ENCODE results near the gene TLCD3B.
A peak's percentile ranks its signal among the peaks of the same experiment; 100 is the strongest.

Gene TLCD3B

DNA sequence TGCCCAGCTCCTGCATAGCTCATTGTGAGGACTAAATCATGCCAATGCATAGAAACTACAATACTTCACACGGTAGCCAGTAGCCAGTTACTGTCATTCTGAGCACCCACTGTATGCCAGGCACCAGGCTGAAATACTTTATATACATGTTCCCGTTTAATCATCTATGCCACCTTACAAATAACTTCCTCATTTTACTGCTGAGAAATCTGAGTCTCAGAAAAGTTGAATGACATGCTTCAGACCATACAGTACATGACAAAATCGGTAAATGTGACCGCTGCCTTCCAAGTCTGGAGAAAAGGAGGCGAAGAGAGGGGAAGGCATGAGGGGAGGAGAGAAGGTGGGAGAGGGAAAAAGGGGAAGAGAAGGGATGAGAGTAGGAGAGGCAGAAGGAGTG is 9.2 kb upstream of the TLCD3B start:
- DNase-seq (ENCODE audit: extremely low spot score), result no peak
- ChIA-PET CTCF (interaction anchor here (0.6 to 6.1 kb wide), 3 partner anchors 8 to 318 kb away, joined by 3 to 47 read pairs (median 3); partner anchors contain the start of gene TLCD3B), POLR2A (no interaction called here)
- TF ChIP-seq CTCF (IDR thresholded peaks at IDR 0.05; ENCODE audit: control extremely low read depth, extremely low read depth, low read depth, missing control alignments), result no peak

- CTCF ChIA-PET, result interaction anchor here (0.9 to 3.8 kb wide), 14 partner anchors 9 to 332 kb away, joined by 3 to 47 read pairs (median 9); partner anchors contain the start of gene C16orf92
- DNase-seq (ENCODE audit: extremely low spot score), result no peak
- no peak for TF ChIP-seq CTCF (IDR thresholded peaks at IDR 0.05; ENCODE audit: control extremely low read depth, extremely low read depth, low read depth, missing control alignments)
- POLR2A ChIA-PET, result no interaction called here
Observed at GRCh38 chr16:30033270-30033669, 2.2 kb upstream of the TLCD3B start.

DNA sequence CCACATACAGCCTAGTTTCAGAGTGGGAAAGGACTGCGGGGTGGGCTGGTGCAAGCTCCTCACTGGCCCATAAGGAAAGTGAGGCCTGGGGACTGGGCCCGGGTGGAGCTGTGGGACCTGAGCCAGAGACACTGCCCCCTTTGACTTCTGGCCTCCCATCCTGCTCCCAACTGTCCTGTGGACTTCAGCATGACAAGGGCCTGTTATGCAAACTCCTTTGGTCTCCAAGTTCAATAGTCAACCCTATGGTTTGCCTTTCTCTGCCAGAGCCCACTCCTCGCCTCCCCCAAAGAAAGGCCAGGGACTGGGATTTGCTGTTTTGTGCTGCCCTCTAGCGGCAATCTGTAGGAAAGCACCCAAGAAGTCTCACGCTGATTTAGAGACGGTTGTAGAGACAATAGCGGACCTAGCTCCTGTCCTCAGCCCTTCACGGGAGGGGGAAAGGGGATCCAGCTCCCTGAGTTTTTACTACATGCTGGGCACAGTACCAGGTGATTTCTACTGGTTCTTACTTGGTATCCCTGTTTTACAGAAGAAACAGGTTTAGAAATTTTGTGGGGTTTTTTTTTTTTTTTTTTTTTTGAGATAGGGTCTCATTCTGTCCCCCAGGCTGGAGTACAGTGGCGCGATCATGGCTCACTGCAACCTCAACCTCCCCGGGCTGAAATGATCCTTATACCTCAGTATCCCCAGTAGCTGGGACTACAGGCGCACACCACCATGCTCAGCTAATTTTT is 1.2 kb upstream of the TLCD3B start:
- TF ChIP-seq CTCF (IDR thresholded peaks at IDR 0.05; ENCODE audit: control extremely low read depth, extremely low read depth, low read depth, missing control alignments), result peak; percentile 90
- ChIA-PET CTCF (interaction anchor here (0.7 to 3.8 kb wide), 40 partner anchors 9 to 1087 kb away, joined by 3 to 47 read pairs (median 3); partner anchors contain the start of gene C16orf92), POLR2A (no interaction called here)
- peak; percentile 83 for DNase-seq (ENCODE audit: extremely low spot score)

DNA sequence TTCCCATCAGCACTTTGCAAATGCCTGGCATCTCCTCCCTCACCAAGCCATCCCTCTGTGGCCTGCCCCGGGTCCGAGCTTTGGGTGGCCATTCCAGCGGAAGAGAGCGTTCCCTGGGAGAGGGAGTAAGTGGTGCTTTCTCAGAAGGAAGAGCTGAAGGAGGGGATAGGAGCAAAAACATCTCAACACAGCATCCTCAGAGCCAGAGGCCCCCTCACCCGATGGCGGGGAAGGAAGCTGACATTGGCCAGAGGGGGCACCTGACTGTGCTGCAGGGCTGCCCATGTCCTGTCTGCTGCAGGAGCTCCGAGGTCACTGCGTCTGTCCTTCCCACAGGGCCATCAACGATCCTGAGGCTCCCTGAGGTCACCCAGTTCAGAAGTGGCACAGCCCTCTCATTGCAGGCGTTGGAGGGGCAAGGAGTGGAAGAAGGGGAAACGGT is 427 bp upstream of the TLCD3B start:
- ChIA-PET POLR2A (no interaction called here), CTCF (interaction anchor here (0.7 to 3.8 kb wide), 27 partner anchors 8 to 1086 kb away, joined by 3 to 47 read pairs (median 5); partner anchors contain the start of gene C16orf92)
- no peak for TF ChIP-seq CTCF (IDR thresholded peaks at IDR 0.05; ENCODE audit: control extremely low read depth, extremely low read depth, low read depth, missing control alignments)
- no peak for DNase-seq (ENCODE audit: extremely low spot score)

DNA sequence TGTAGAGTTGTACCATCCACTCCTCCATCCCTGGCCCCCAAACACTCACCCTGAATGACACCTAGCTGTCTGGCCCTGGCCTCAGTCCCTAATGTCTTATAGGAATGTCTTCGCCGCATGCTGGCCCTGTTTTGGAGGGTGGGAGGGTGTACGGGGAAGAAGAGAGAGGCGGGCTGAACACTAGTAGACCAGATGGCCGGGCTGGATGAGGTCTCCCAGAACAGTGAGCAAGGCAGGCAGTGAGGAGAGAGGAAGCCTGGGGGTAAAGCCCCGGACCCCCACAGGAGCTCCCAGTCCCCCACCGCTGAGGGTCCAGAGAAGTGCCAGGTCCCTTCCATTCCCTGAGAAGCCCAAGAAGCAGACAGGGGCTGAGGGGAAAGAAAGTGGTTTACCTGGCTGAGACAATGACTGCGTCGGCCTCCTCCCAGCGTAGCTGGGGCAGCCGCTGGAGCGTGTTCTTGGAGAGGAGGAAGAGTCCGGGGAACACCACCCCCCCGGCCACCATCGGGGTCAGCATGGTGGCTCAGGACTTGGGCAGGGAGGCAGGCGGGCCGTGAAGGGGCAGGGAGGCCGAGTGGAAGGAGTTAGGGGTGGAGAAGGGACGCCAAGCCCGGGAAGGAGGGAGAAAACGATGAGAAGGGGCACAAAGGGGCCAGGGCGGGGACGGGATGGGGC is 923 bp downstream of the TLCD3B start:
- no peak for TF ChIP-seq CTCF (IDR thresholded peaks at IDR 0.05; ENCODE audit: control extremely low read depth, extremely low read depth, low read depth, missing control alignments)
- CTCF ChIA-PET, result no interaction called here
- DNase-seq (ENCODE audit: extremely low spot score), result no peak
- POLR2A ChIA-PET, result no interaction called here

- ChIA-PET POLR2A (no interaction called here), CTCF (no interaction called here)
- no peak for TF ChIP-seq CTCF (IDR thresholded peaks at IDR 0.05; ENCODE audit: control extremely low read depth, extremely low read depth, low read depth, missing control alignments)
- DNase-seq (ENCODE audit: extremely low spot score), result no peak
Observed at GRCh38 chr16:30028438-30029076, 2.5 kb downstream of the TLCD3B start.
